ENCODE measurements around the gene TIE1. TPM values are rescaled to one million over a fixed set of nuclear protein-coding genes. Genes with fewer than 3 reads are reported as not detected.

TIE1 gene
- total RNA-seq, 6 donors from 2014 or later = 23.9 to 170 (median 51.4) TPM

GRCh38 chr1:43314233-43314632, 13.5 kb downstream of the TIE1 start:
- H3K4me1 ChIP-seq = peaks cover 0 to 6% (median 5%) of the 10 kb centered on the region in 4 donors
- ATAC-seq (ENCODE audit: low FRiP score in 2 of 2) = no peak

GRCh38 chr1:43315481-43315880, 14.7 kb downstream of the TIE1 start:
- ATAC-seq (ENCODE audit: low FRiP score in 2 of 2) = no peak
- H3K27ac ChIP-seq = no peak overlapping the region

More at GRCh38 chr1:43314233-43314632, 13.5 kb downstream of the TIE1 start:
- no peak for TF ChIP-seq POLR2A (IDR thresholded peaks at IDR 0.05)
- TF ChIP-seq CTCF (IDR thresholded peaks at IDR 0.05) = no peak
- TF ChIP-seq EP300 (IDR thresholded peaks at IDR 0.05) = no peak
- no peak for TF ChIP-seq POLR2AphosphoS5 (IDR thresholded peaks at IDR 0.05)
- H3K27me3 ChIP-seq = no peaks in the 10 kb centered on the region
- 92 to 94% methylated on average over 5 of the region's 5 CpGs for WGBS, 2 donors
- DNase-seq = no peak
- H3K27ac ChIP-seq = no peak overlapping the region
- no peak overlapping the region for H3K4me3 ChIP-seq
- H3K9me3 ChIP-seq = no peaks in the 10 kb centered on the region
- H3K36me3 ChIP-seq = peaks cover 0 to 49% (median 12%) of the 10 kb centered on the region in 4 donors

GRCh38 chr1:43315963-43316737, 15.4 kb downstream of the TIE1 start:
- peaks cover 0 to 55% (median 18%) of the 10 kb centered on the region in 4 donors for H3K36me3 ChIP-seq
- ATAC-seq (ENCODE audit: low FRiP score in 2 of 2) (no peak), DNase-seq (no peak)
- H3K4me3 ChIP-seq = no peak overlapping the region
- 92 to 93% methylated on average over 9 to 10 of the region's 10 CpGs for WGBS, 2 donors
- H3K27me3 ChIP-seq = no peaks in the 10 kb centered on the region
- TF ChIP-seq POLR2A (IDR thresholded peaks at IDR 0.05) (no peak), EP300 (IDR thresholded peaks at IDR 0.05) (no peak)
- H3K27ac ChIP-seq = no peak overlapping the region
- H3K9me3 ChIP-seq = no peaks in the 10 kb centered on the region
- no peaks in the 10 kb centered on the region for H3K4me1 ChIP-seq

More at GRCh38 chr1:43315481-43315880, 14.7 kb downstream of the TIE1 start:
- Histone ChIP-seq H3K36me3 (peaks cover 0 to 53% (median 17%) of the 10 kb centered on the region in 4 donors), H3K4me1 (no peaks in the 10 kb centered on the region), H3K9me3 (no peaks in the 10 kb centered on the region), H3K4me3 (no peak overlapping the region), H3K27me3 (no peaks in the 10 kb centered on the region)
- TF ChIP-seq POLR2A (IDR thresholded peaks at IDR 0.05) = no peak
- no peak for TF ChIP-seq CTCF (IDR thresholded peaks at IDR 0.05)
- no peak for TF ChIP-seq EP300 (IDR thresholded peaks at IDR 0.05)
- TF ChIP-seq POLR2AphosphoS5 (IDR thresholded peaks at IDR 0.05) = no peak
- DNase-seq = no peak
- WGBS, 2 donors = 86 to 92% methylated on average over 3 of the region's 3 CpGs

GRCh38 chr1:43316738-43317520, 16.1 kb downstream of the TIE1 start:
- 90 to 91% methylated on average over 12 to 15 of the region's 16 CpGs for WGBS, 2 donors

More at GRCh38 chr1:43316738-43317520, 16.1 kb downstream of the TIE1 start:
- peaks cover 0 to 58% (median 23%) of the 10 kb centered on the region in 4 donors for H3K36me3 ChIP-seq
- ATAC-seq (ENCODE audit: low FRiP score in 2 of 2) (no peak), DNase-seq (peak in 1 of 2 donors; percentile 12)
- no peaks in the 10 kb centered on the region for H3K4me1 ChIP-seq
- H3K27ac ChIP-seq = peak overlapping the region in 1 of 4 donors; percentile 10
- no peak overlapping the region for H3K4me3 ChIP-seq
- TF ChIP-seq EP300 (IDR thresholded peaks at IDR 0.05) (no peak), CTCF (IDR thresholded peaks at IDR 0.05) (peak in 1 of 6 experiments; percentile 14), POLR2AphosphoS5 (IDR thresholded peaks at IDR 0.05) (no peak), POLR2A (IDR thresholded peaks at IDR 0.05) (no peak)
- no peaks in the 10 kb centered on the region for H3K9me3 ChIP-seq
- no peaks in the 10 kb centered on the region for H3K27me3 ChIP-seq

All from upper lobe of left lung (tissue), 6 donors.